GM10266 (cell line): Measurements from ENCODE around the gene EOGT.
A peak's percentile ranks its signal among the peaks of the same experiment; 100 is the strongest.

Source experiments
- DNase-seq: peaks from one replicate; pipeline ENCODE4 v3.0.0; 2012; ENCODE audit errors: extremely low spot score
- CTCF ChIP-seq: IDR thresholded peaks from 2 replicates; pipeline ENCODE4 v1.5.1; 2012; ENCODE audit warnings: mild to moderate bottlenecking, low read depth; ENCODE audit not compliant: control insufficient read depth, insufficient read depth; ENCODE audit errors: missing control alignments

The EOGT gene

GRCh38 chr3:68935778-68936177, 77.7 kb downstream of the EOGT start:
- TF ChIP-seq CTCF: no peak
- no peak for DNase-seq

- no peak for TF ChIP-seq CTCF
- DNase-seq: peak; percentile 28
Observed at GRCh38 chr3:68931406-68932149, 81.9 kb downstream of the EOGT start.
